ENCODE data around the gene ATP5PB. TPM values are rescaled to one million over a fixed set of nuclear protein-coding genes. Genes with fewer than 3 reads are reported as not detected.

Gene ATP5PB, protein sequence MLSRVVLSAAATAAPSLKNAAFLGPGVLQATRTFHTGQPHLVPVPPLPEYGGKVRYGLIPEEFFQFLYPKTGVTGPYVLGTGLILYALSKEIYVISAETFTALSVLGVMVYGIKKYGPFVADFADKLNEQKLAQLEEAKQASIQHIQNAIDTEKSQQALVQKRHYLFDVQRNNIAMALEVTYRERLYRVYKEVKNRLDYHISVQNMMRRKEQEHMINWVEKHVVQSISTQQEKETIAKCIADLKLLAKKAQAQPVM
- total RNA-seq = 355 and 380 TPM in 2 replicates

DNA sequence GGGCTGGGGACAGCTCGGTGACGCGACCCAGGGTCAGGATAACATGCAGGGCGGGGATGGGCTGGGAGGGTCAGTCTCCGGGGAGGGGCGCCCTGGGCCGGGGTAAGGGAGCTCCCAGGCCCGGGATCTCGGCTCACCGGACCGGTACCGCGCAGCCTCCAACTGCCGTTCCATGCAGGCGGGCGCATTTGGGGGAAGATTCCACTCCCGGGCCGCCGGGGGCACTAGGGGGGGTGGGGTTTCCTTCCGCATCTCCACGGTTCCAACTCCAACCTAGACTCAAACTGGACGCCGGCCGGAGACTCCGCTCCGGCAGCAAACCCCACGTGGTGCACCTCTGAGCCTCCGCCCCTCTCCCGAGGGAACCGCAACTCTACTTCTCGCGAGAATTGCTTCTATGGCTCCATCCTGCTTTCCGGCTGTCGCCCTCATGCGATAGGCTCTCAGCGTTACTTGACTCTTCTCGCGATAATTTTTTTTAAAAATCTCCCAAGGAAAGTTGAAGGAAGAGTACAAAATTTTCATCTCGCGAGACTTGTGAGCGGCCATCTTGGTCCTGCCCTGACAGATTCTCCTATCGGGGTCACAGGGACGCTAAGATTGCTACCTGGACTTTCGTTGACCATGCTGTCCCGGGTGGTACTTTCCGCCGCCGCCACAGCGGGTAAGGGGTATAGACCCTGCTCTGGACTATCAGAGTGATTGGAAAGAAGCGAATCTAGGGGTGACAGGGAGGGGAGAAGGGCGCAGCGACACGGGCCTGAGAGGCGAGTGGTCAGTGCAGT is at the start of gene ATP5PB, which contains the start of gene WDR77:
Gene ATP5PB (plus strand): TSS at position 547 of the 785 bp plus-strand sequence. CDS start 78 bp downstream, at position 625.
Gene WDR77 (minus strand): TSS at position 339 of the 785 bp plus-strand sequence. CDS start 87 bp downstream, at position 252.

DNA sequence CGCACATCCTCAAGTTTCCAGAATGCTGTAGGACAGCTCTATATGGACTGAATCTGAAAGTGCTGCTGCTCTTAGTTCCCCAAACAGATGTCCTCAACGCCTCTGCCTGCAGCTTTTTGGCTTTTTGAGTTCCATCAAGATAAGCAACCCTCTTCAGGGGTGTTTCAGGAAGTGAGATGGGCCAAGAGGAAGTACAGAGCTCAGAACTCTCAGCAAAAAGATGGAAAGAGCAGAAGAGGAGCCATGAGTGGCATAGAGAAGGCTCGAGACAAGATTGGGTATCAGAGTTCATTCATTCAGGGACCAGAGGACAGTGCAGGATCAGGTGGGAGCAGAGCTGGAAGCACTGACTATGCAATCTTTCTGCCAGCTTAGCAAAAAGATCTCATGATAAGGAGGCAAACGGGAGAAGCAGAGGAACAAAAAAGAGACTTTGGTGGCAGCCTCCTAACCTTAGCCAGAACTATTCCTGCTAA is 54.4 kb downstream of the ATP5PB start, which contains the start of the genes ADORA3 and TMIGD3:
Gene ADORA3 (minus strand): TSS at position 49 of the 476 bp plus-strand sequence. CDS start 279 bp downstream, outside the sequence.
Gene TMIGD3 (minus strand): TSS at position 49 of the 476 bp plus-strand sequence. CDS start 279 bp downstream, outside the sequence.

Other genes starting within 250 kb of the ATP5PB start
- 15.0 and 15.1 TPM in 2 replicates for gene DENND2D, start 248.8 kb upstream of the ATP5PB start, total RNA-seq
- gene CHI3L2, start 221.8 kb upstream of the ATP5PB start, total RNA-seq = 0.28 TPM in 1 of 2 replicates, not detected in the other
- gene CHIA, start 158.6 kb upstream of the ATP5PB start, total RNA-seq = not detected in 2 replicates
- 0.19 and 0.42 TPM in 2 replicates for gene OVGP1, start 21.7 kb upstream of the ATP5PB start, total RNA-seq
- gene WDR77, start 208 bp upstream of the ATP5PB start, total RNA-seq = 65.0 and 71.9 TPM in 2 replicates
- gene C1orf162, start 24.5 kb downstream of the ATP5PB start, total RNA-seq = 0.05 TPM in 1 of 2 replicates, not detected in the other
- gene ADORA3, start 54.2 kb downstream of the ATP5PB start, total RNA-seq = not detected in 2 replicates
- not detected in 2 replicates for gene TMIGD3, start 54.2 kb downstream of the ATP5PB start, total RNA-seq
- 22.9 and 29.1 TPM in 2 replicates for gene RAP1A, start 170.3 kb downstream of the ATP5PB start, total RNA-seq

Data from airway epithelial cell (primary cell).